GM21576 (cell line): ENCODE measurements around the gene LRRC53.

Experiments
- ATAC-seq: cut with Tn5 transposase; IDR thresholded peaks from one replicate; pipeline ENCODE4 v1.9.1; 2021; ENCODE audit warnings: mild to moderate bottlenecking, moderate library complexity; ENCODE audit not compliant: unreplicated experiment

LRRC53 gene

GRCh38 chr1:74504125-74504932, 8.1 kb downstream of the LRRC53 start:
- peak; percentile 84 for ATAC-seq

GRCh38 chr1:74502858-74503257, 9.6 kb downstream of the LRRC53 start:
- ATAC-seq: no peak

- ATAC-seq: no peak
Measured at GRCh38 chr1:74502432-74502831, 10.0 kb downstream of the LRRC53 start.

GRCh38 chr1:74498901-74499300, 13.5 kb downstream of the LRRC53 start:
- ATAC-seq: no peak

- ATAC-seq: no peak
Measured at GRCh38 chr1:74496669-74497068, 15.7 kb downstream of the LRRC53 start.

- no peak for ATAC-seq
Measured at GRCh38 chr1:74486036-74486435, 26.4 kb downstream of the LRRC53 start.

GRCh38 chr1:74485622-74486021, 26.8 kb downstream of the LRRC53 start:
- ATAC-seq: no peak

GRCh38 chr1:74481607-74482006, 30.8 kb downstream of the LRRC53 start:
- no peak for ATAC-seq

GRCh38 chr1:74480068-74480467, 32.3 kb downstream of the LRRC53 start:
- no peak for ATAC-seq

- no peak for ATAC-seq
Measured at GRCh38 chr1:74478979-74479378, 33.4 kb downstream of the LRRC53 start.

- no peak for ATAC-seq
Measured at GRCh38 chr1:74474585-74474984, 37.8 kb downstream of the LRRC53 start.

- no peak for ATAC-seq
Measured at GRCh38 chr1:74471470-74471869, 40.9 kb downstream of the LRRC53 start.

GRCh38 chr1:74470936-74471335, 41.5 kb downstream of the LRRC53 start:
- ATAC-seq: no peak

GRCh38 chr1:74470251-74470650, 42.2 kb downstream of the LRRC53 start:
- ATAC-seq: no peak

GRCh38 chr1:74468982-74469603, 43.3 kb downstream of the LRRC53 start:
- ATAC-seq: no peak

GRCh38 chr1:74467786-74468377, 44.5 kb downstream of the LRRC53 start:
- no peak for ATAC-seq

- no peak for ATAC-seq
Measured at GRCh38 chr1:74465193-74465681, 47.2 kb downstream of the LRRC53 start.

GRCh38 chr1:74464037-74464436, 48.4 kb downstream of the LRRC53 start:
- ATAC-seq: no peak

GRCh38 chr1:74463333-74463988, 49.0 kb downstream of the LRRC53 start:
- ATAC-seq: peak; percentile 79

- no peak for ATAC-seq
Measured at GRCh38 chr1:74457253-74457652, 55.2 kb downstream of the LRRC53 start.

- no peak for ATAC-seq
Measured at GRCh38 chr1:74455390-74455789, 57.0 kb downstream of the LRRC53 start.
